NCI-H1092 (cell line): ENCODE data around the gene CALHM3.

ENCODE experiments used
- DNase-seq: peaks from one replicate; lab custom pipeline; 2025; lab: John Stamatoyannopoulos, UW

CALHM3 gene

DNA sequence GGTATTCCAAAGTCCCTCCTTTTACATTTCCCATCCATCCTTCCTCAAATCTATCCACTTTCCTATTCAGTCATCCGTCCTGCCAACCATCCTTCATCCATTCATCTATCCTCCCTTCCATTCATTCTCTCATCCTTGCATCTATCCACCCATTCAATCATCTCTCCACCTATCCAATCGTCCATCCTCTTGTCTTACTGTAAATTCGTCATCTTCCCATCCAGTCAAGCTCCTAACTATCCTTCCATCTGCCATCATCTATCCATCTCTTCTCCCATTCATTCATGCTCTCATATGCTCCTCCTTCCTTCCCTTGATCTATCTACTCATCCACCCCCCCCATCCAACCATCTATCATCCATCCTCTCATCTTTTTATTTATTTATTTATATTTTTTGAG is 5.0 kb downstream of the CALHM3 start:
- DNase-seq = no peak

DNA sequence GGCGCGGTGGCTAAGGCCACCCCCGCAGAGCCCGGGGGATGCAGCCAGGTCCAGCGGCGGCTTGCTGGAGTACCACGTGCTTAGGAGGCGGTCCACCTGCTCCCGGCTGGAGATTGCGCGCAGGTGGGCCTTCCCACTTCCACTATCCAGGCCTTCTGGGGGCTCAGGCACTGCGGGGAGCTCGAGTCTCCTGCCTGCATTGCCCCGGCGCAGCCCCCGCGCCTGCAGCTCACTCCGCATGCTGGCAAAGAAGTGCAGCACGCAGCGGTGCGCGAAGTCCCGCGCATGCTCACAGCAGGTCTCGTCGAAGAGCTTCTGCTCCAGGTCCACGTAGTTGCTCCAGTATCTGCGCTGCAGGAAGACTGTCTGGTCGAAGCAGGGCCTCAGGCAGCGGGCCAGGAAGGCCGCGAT is 5.8 kb downstream of the CALHM3 start:
- no peak for DNase-seq

DNA sequence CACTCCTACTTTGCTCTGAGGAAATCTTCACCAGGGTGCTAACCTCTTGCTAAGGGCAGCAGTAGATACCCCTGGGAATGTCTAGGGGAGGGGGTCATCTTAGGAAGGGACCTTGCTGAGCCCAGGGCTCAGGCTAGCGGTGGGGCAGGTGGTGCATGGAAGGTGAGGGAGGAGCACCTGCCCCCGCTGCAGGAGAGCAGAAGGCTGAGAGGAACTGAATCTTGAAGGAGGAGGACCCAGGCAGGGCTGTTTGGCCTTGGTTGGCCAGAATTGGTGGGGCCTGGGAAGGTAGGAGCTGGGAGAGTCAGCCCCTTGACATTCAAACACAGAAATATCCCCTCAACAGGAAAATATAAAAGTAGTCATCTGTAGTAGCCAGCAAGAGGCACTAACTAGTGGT is 7.0 kb downstream of the CALHM3 start:
- no peak for DNase-seq

- no peak for DNase-seq
These were observed 8.0 kb downstream of the CALHM3 start for GRCh38 chr10:103470761-103471653.

DNA sequence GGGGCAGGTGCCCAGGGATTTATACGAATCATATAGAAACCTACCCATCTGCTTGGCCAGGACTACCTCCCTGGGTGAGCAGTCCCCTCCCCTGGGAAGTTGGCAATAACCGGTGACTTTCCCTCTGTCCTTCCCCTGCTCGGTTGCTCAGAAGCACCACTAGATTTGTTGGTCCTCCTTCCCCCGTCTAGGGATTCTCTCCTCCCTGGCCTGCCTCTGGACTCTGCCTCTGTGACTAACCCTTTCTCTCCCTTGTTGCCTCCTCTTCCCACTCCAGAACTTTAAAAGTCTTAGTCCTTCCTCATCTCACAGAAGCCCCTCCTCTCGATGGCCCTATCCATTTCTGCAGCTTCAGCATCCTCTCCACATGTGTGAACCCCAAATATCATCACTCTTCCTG is 9.8 kb downstream of the CALHM3 start:
- no peak for DNase-seq

DNA sequence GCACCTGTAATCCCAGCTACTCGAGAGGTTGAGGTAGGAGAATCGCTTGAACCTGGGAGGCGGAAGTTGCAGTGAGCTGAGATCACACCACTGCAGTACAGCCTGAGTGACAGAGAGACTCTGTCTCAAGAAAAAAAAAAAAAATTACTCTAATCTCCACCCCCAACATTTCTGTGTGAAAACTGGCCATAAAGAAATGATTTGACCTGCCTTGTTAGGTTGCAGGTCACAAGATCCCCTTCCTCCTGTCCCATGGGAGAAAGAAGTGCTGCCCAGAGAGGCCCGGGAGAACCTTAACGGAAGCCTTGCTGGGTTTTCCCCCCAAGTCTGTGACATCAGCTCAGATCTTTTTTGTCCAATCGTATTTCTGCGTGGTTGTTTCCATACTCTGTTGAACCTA is 11.6 kb downstream of the CALHM3 start:
- DNase-seq = no peak

DNA sequence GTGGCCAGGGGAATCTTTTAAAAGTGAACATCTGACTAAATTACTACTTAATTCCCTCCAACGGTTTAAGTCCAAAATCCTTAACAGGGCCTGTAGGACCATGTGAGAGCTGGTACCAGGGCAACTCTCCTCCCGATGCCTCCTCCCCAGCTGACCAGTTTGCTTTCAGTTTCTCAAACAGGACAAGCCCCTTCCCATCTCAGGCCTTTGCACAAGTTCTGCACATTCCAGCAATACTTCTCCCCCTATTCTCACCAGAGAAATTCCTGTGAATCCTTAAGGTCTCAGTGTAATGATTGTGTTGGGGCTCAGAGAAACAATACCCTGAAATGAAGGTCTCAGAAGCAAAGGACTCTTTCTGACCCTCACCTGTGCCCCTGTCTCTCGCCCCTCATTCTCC is 12.3 kb downstream of the CALHM3 start:
- no peak for DNase-seq

DNA sequence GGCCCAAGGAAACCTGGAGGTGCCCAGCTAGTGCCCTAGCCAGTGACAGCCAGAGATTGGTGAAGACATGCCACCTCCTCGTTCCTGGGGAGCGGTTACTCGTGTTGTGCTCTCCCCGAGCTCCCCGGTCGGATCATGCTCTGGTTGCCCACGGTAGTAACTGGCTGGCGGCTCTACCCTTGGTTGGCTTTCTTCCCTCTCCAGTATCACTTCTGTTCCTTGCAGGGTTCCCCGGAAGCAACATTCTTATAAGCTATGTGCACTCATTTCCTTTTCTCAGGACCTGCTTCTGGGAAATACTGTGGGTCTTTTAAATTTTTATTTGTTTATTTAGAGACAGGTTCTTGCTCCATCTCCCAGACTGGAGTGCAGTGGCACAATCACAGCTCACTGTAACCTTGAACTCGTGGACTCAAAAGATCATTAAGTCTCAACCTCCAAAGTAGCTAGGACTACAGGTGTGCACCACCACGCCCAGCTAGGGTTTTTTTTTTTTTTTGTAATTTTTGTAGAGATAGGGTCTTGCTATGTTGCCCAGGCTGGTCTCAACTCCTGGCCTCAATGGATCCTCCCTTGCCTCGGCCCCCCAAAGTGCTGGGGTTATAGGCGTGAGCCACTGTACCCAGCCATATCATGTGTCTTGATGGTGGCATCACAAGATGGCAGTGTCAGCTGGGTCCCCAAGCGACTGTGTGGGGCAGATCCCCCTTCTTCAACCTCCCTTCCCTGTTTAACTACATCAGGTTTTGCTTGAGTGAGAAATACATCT is 13.4 kb downstream of the CALHM3 start:
- no peak for DNase-seq

DNA sequence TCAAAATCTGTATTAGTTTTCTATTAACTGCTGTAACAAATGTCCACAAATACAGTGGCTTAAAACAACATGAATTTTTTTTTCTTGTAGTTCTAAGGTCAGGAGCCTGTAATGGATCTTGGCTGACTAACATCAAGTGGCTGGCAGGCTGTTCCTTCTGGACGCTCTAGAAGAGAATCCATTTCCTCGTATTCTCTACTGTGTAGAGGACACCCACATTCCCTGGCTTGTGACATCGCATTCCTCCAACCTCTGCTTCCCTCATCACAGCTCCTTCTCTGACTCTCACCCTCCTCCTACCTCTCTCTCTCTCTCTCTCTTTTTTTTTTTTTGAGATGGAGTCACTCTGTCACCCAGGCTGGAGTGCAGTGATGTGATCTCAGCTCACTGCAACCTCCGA is 15.5 kb downstream of the CALHM3 start:
- no peak for DNase-seq

- no peak for DNase-seq
These were observed 19.4 kb downstream of the CALHM3 start for GRCh38 chr10:103459615-103460014.

GRCh38 chr10:103458720-103459119 is 20.3 kb downstream of the CALHM3 start, which contains the start of gene CALHM1:
Gene CALHM1 (minus strand): TSS chr10:103458900. CDS start chr10:103458751, 149 bp downstream.
- no peak for DNase-seq

DNA sequence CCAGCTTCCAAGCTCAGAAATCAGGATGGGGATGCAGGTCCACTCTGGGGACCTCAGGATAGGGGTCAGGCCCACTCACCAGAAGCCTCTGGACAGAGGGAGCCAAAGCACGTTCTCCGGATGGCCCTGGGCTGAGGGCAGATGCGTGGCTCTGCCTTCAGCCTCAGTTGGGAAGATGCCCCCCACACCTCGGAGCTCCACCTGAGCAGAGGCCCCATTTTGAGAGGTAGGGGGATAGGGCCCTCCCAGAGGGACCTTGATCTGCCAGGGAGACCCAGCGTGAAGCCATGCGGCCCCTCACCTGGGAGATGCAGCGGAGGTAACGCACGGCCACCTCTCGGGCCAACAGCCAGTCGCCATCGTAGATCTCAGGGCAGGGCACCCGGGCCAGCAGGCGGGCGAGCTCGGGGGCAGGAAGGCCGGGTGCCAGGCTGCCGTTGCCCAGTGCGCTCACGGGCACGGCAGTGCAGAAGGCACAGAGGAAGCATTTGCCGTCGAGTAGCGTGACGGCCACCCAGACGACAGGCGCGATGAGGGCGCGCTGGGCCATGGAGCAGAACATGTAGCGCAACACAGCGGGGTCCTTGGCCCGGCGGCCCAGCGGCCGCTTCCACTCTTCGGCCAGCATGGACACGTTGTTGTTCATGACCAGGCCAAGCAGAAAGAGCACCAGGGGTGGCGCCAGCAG is 21.0 kb downstream of the CALHM3 start:
- DNase-seq = no peak

DNA sequence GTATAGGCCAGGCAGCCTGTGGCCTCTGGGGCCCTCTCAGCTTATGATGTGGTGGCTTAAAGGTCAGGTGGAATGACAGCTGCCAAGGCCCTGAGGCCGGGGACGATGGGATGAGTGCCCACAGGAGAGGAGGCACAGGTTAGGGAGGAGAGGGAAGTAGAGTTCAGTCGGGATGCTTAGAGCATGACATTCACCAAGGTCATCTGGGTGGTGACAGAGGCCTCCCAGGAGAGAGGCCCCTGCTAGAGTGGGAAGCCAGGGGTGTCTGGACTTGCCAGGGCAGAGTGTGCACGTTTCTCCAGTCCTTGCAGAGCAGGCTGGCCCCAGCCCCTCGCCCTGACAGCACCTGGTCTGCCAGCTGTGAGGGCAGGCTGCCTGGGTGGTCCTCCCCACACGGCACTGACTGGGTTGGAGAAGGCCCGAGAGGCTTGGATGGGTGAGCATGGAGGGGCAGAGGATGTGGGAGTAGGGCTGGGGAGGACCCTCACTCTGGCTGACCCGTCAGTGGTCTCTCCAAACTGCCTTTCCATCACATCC is 21.8 kb downstream of the CALHM3 start:
- no peak for DNase-seq

DNA sequence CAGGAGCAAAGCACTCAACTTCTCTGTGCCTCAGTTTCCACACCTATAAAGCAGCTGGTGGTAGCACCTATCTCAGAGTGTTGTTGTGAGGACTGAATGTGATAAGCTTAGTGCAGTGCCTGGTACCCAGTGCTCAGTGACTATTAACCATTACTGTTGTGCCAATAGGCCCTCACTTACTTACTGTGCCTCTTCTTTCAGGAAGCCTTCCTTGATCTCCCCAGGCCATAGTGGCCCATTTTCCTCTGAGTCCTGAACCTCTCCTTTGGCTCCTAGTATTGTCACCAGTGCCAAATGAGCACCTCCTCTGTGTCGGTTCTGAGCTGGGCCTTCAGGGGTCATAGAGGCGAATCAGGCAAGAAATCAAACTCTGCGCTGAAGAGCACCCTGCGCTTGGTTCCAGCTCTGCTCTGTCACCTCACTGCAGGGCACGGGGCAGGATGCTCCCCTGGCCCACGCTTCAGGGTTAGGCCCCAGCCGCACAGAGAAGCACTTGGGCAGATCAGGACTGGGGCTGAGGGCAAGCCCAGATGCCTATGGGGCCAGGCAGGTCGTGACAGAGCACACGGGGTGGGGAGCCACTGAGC is 22.9 kb downstream of the CALHM3 start:
- DNase-seq = no peak

GRCh38 chr10:103455235-103455634 is 23.8 kb downstream of the CALHM3 start:
- DNase-seq = no peak

DNA sequence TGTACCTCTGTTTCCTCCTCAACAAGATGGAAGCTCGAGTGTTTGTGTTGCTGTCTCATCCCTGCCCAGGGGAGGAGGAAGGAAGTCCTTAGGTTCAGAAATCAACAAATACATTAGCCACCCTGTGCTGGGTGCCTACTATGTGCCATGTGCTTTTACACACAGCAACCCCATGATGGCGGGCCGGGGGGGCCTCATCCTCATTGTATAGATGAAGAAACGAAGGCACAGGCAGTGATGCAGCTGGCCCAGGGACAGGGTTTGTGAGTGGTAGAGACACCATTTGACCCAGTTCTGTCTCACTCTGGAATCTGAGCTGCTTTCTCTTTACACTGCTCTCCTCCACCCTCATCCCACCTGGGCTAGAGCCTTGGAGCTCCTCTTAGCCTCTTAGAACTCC is 25.0 kb downstream of the CALHM3 start:
- DNase-seq = no peak

GRCh38 chr10:103452506-103453230 is 26.4 kb downstream of the CALHM3 start:
- DNase-seq = no peak

- no peak for DNase-seq
These were observed 27.1 kb downstream of the CALHM3 start, which contains the start of gene CALHM2 for GRCh38 chr10:103451831-103452505. Gene CALHM2 (minus strand): TSS chr10:103452370. CDS start chr10:103449941, 2,429 bp downstream.

DNA sequence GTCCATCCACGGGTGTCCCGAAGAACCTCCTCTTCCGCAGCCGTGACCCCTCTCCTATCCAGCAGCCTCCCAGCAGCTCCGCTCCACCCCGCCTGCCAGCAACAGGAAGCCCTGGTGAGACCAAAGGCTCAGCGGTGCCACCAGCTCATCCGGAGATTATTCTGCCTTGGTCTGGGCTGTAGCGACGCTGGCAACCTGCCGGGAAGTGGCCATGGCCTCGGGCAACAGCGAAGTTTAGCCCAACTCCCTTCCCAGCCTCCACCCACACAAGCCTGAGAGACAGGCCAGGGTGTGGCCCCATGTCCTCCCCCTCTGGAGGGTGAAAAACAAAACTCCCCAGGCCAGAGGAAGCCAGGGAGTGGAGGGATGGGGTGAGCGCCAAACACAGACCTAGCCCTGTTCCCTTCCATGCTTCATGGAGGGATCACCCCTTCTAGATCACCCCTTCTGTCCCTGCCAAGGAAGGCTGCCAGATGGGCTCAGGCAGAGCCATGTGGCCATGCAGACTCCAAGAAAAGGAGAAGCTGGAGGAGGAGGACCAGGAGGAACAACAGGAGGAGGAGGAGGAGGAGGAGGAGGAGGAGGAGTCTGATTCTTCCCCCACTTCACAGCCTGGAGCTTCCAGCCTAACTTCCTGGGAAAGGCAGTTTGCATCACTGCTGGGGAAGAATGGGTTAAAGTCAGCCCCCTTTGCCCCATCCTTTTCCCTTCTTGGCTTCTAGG is 27.8 kb downstream of the CALHM3 start:
- DNase-seq = no peak

GRCh38 chr10:103450201-103450695 is 28.8 kb downstream of the CALHM3 start:
- no peak for DNase-seq
